Neural crest cell (in vitro differentiated cells): ENCODE measurements around the gene IZUMO1R. TPM values are rescaled to one million over a fixed set of nuclear protein-coding genes. Genes with fewer than 3 reads are reported as not detected.

Experiments
- DNase-seq: peaks from one replicate; pipeline ENCODE4 v3.0.0; 2021; ENCODE audit warnings: low read depth, mixed read lengths, low spot score
- H3K27ac Mint-ChIP-seq: one replicate; pipeline ENCODE4 v1.8.0; 2021; ENCODE audit warnings: mild to moderate bottlenecking, mixed read lengths; ENCODE audit not compliant: unreplicated experiment
- H3K27me3 Mint-ChIP-seq: 2 replicates; pipeline ENCODE4 v1.8.0; 2021; ENCODE audit warnings: low read depth, mild to moderate bottlenecking, mixed read lengths
- H3K36me3 Mint-ChIP-seq: 2 replicates; pipeline ENCODE4 v1.8.0; 2021; ENCODE audit warnings: low read depth, mild to moderate bottlenecking, mixed read lengths
- H3K4me1 Mint-ChIP-seq: 2 replicates; pipeline ENCODE4 v1.8.0; 2021; ENCODE audit warnings: mixed read lengths
- H3K4me3 Mint-ChIP-seq: one replicate; pipeline ENCODE4 v1.8.0; 2021; ENCODE audit warnings: mild to moderate bottlenecking, mixed read lengths
- H3K9me3 Mint-ChIP-seq: 2 replicates; pipeline ENCODE4 v1.8.0; 2021; ENCODE audit warnings: mixed read lengths
- total RNA-seq: library from RNA; stranded (reverse); gene quantifications from 2 replicates; pipeline ENCODE4 v1.2.1, GENCODE V29; 2021
- TF ChIP-seq, protein P1 (sequence below): fragments of 200-600 bp; sonication (generic); conservative IDR thresholded peaks from 2 replicates; pipeline ENCODE4 v1.5.0; 2021; ENCODE audit warnings: antibody characterized with exemption, mild to moderate bottlenecking

IZUMO1R gene
- total RNA-seq, 1 donor from 2014 or later, result not detected

DNA sequence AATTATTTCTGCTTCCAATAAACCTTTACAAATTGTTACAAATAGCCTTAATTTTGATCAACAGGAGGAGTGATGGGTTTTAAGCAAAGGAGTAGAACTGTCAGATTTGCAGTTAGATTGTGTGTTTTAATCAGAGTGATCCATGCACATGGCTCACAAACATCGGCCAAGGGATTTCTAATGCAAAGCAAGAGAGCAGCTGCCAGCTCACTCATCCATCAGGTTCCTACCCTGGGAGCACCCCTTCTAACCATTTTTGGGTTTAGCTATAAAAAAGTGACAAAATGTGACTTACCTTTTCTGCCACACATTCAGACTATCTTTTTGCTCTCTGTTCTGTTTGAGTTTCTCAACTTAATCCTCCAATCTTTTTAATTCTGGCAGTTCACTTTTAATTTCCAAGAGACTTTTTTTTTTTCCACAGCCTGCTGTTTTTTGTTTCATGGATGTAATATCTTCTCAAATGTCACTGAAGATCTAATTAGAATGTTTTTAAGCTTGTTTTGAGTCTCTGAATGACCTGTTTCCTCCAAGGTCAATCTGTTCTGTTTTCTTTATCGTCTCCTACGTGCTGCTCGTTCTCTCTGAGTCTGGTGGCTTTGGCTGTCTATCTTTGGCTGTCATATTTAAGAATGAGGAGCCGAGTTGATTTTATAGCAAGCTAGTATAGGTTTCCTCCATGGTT is 6.0 kb downstream of the IZUMO1R start:
- no peaks in the 10 kb centered on the region for H3K4me1 Mint-ChIP-seq
- H3K4me3 Mint-ChIP-seq, result no peak overlapping the region
- TF ChIP-seq, protein P1, sequence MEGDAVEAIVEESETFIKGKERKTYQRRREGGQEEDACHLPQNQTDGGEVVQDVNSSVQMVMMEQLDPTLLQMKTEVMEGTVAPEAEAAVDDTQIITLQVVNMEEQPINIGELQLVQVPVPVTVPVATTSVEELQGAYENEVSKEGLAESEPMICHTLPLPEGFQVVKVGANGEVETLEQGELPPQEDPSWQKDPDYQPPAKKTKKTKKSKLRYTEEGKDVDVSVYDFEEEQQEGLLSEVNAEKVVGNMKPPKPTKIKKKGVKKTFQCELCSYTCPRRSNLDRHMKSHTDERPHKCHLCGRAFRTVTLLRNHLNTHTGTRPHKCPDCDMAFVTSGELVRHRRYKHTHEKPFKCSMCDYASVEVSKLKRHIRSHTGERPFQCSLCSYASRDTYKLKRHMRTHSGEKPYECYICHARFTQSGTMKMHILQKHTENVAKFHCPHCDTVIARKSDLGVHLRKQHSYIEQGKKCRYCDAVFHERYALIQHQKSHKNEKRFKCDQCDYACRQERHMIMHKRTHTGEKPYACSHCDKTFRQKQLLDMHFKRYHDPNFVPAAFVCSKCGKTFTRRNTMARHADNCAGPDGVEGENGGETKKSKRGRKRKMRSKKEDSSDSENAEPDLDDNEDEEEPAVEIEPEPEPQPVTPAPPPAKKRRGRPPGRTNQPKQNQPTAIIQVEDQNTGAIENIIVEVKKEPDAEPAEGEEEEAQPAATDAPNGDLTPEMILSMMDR, result no peak
- DNase-seq, result no peak
- H3K27me3 Mint-ChIP-seq, result peaks cover 5% of the 10 kb centered on the region
- no peaks in the 10 kb centered on the region for H3K36me3 Mint-ChIP-seq
- no peaks in the 10 kb centered on the region for H3K9me3 Mint-ChIP-seq
- H3K27ac Mint-ChIP-seq, result no peak overlapping the region

DNA sequence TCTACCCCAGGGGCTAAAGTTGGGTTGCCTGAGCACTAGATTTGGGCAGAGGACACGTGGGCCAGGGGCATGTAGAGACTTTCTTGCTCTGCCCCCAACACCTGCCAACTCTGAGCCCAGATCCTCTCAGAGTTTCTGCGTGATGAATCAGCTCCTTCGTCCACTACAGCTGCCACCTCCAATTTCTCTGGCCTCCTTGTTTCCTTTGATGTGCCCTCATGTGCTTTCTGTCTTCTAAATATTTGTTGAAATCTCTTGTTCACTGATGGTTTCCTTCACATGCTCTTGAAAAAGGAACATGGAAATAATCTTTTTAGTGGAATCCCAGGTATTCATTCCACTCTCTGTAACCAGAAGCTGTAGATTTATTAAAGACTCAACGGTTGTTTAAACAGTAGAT is 8.0 kb downstream of the IZUMO1R start:
- Mint-ChIP-seq H3K9me3 (no peaks in the 10 kb centered on the region), H3K27me3 (peaks cover 11% of the 10 kb centered on the region), H3K36me3 (no peaks in the 10 kb centered on the region), H3K27ac (no peak overlapping the region), H3K4me3 (no peak overlapping the region), H3K4me1 (no peaks in the 10 kb centered on the region)
- no peak for DNase-seq
- TF ChIP-seq, protein P1, result no peak

DNA sequence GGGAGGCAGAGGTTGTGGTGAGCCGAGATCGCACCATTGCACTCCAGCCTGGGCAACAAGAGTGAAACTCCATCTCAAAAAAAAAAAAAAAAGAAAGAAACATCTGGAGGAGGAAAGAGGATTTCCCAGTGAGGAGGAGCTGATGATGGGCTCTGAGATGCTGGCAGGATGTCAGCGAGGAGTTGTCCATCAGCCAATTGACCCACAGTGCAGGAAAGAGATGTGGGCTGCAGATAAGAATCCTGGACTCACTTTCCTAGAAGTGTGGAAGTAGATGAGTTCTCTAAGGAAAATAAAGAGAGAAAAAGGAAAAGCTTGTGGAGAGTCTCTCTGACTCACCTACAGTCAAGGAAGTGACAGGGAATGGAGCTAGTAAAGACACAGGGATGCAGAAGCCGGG is 9.7 kb downstream of the IZUMO1R start:
- Mint-ChIP-seq H3K36me3 (no peaks in the 10 kb centered on the region), H3K4me1 (no peaks in the 10 kb centered on the region), H3K4me3 (no peak overlapping the region), H3K27me3 (peaks cover 11% of the 10 kb centered on the region), H3K27ac (no peak overlapping the region), H3K9me3 (no peaks in the 10 kb centered on the region)
- TF ChIP-seq, protein P1, result no peak
- no peak for DNase-seq

DNA sequence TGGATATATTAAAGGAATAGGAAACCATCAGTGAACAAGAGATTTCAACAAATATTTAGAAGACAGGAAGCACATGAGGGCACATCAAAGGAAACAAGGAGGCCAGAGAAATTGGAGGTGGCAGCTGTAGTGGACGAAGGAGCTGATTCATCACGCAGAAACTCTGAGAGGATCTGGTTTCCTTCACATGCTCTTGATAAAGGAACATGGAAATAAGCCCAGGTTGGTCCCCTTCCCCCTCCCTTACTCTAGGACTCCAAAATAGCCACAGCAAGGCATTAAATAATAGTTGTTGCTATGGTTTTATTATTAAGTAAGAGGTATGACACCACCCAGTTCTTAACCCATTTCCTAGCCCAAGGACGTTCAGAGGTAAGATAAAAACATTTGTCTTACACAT is 11.3 kb downstream of the IZUMO1R start:
- no peaks in the 10 kb centered on the region for H3K9me3 Mint-ChIP-seq
- peaks cover 11% of the 10 kb centered on the region for H3K27me3 Mint-ChIP-seq
- H3K4me1 Mint-ChIP-seq, result no peaks in the 10 kb centered on the region
- TF ChIP-seq, protein P1, result no peak
- H3K36me3 Mint-ChIP-seq, result no peaks in the 10 kb centered on the region
- no peak overlapping the region for H3K4me3 Mint-ChIP-seq
- H3K27ac Mint-ChIP-seq, result no peak overlapping the region
- DNase-seq, result no peak

DNA sequence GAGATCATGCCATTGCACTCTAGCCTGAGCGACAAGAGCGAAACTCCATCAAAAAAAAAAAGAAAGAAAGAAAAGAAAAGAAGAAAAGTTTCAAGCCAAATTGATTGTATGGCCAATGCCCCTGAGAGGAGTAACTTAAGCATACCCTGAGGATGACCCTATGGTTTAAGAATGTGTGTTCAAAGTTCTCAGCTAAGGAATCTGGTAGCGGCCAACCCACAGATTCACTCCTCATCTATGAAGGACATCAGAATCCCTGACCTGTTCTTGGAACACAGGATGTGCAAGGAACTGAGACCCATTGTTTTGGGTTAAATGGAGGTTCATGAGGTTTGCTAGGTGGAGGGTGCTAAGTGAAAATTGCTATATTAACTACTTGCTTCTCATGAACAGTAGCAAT is 18.1 kb downstream of the IZUMO1R start:
- H3K36me3 Mint-ChIP-seq, result no peaks in the 10 kb centered on the region
- H3K4me3 Mint-ChIP-seq, result no peak overlapping the region
- TF ChIP-seq, protein P1, result no peak
- no peak for DNase-seq
- H3K27me3 Mint-ChIP-seq, result peaks cover 5% of the 10 kb centered on the region
- no peaks in the 10 kb centered on the region for H3K9me3 Mint-ChIP-seq
- no peak overlapping the region for H3K27ac Mint-ChIP-seq
- no peaks in the 10 kb centered on the region for H3K4me1 Mint-ChIP-seq
